Esophagus muscularis mucosa (tissue), 4 donors: ENCODE measurements around the gene TRIM71.

ENCODE experiments used
- EP300 ChIP-seq: sonication (generic); formaldehyde crosslinking; IDR thresholded peaks from one replicate; pipeline ENCODE4 v1.6.1; 2017; ENCODE audit warnings: antibody characterized with exemption
- POLR2AphosphoS5 ChIP-seq, 2 donors: sonication (generic); formaldehyde crosslinking; IDR thresholded peaks; one replicate each; pipeline ENCODE4 v1.6.1; 2017; ENCODE audit warnings: antibody characterized with exemption in 2 of 2
- TF ChIP-seq, protein P1 (sequence below), 3 experiments: fragments of 200-600 bp in 2 of 3; fragments of 450-650 bp in 1 of 3; sonication (generic) in 2 of 3; IDR thresholded peaks; one replicate each; pipeline ENCODE4 v1.5.1; 2017 to 2019; ENCODE audit warnings: antibody characterized with exemption in 3 of 3, mild to moderate bottlenecking in 2 of 3, moderate library complexity in 1 of 3

DNA sequence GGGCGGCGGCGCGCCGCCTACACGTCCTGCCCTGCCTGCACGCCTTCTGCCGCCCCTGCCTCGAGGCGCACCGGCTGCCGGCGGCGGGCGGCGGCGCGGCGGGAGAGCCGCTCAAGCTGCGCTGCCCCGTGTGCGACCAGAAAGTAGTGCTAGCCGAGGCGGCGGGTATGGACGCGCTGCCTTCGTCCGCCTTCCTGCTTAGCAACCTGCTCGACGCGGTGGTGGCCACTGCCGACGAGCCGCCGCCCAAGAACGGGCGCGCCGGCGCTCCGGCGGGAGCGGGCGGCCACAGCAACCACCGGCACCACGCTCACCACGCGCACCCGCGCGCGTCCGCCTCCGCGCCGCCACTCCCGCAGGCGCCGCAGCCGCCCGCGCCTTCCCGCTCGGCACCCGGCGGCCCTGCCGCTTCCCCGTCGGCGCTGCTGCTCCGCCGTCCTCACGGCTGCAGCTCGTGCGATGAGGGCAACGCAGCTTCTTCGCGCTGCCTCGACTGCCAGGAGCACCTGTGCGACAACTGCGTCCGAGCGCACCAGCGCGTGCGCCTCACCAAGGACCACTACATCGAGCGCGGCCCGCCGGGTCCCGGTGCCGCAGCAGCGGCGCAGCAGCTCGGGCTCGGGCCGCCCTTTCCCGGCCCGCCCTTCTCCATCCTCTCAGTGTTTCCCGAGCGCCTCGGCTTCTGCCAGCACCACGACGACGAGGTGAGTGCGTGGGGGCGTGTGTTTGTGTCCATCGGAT, 602 bp downstream of the TRIM71 start:
- TF ChIP-seq EP300 (no peak), POLR2AphosphoS5 (IDR thresholded peaks at IDR 0.05) (no peak)
- TF ChIP-seq, protein P1, sequence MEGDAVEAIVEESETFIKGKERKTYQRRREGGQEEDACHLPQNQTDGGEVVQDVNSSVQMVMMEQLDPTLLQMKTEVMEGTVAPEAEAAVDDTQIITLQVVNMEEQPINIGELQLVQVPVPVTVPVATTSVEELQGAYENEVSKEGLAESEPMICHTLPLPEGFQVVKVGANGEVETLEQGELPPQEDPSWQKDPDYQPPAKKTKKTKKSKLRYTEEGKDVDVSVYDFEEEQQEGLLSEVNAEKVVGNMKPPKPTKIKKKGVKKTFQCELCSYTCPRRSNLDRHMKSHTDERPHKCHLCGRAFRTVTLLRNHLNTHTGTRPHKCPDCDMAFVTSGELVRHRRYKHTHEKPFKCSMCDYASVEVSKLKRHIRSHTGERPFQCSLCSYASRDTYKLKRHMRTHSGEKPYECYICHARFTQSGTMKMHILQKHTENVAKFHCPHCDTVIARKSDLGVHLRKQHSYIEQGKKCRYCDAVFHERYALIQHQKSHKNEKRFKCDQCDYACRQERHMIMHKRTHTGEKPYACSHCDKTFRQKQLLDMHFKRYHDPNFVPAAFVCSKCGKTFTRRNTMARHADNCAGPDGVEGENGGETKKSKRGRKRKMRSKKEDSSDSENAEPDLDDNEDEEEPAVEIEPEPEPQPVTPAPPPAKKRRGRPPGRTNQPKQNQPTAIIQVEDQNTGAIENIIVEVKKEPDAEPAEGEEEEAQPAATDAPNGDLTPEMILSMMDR (IDR thresholded peaks at IDR 0.05), result no peak
